ENCODE results near the gene TIMM17B.
"Not testable (repeated sequence)": the region's sequence is repeated elsewhere in the genome, so short reads cannot be mapped to it uniquely, and the experiment has no call there.

The TIMM17B gene

GRCh38 chrX:48894891-48895290, 2.7 kb downstream of the TIMM17B start:
- DNase-seq (ENCODE audit: low read depth in 2 of 2), result no peak

GRCh38 chrX:48893556-48894348, 3.8 kb downstream of the TIMM17B start:
- DNase-seq (ENCODE audit: low read depth in 2 of 2), result no peak

- DNase-seq (ENCODE audit: low read depth in 2 of 2), result no peak
Observed at GRCh38 chrX:48892896-48893295, 4.7 kb downstream of the TIMM17B start.

- DNase-seq (ENCODE audit: low read depth in 2 of 2), result peak; percentile 44 to 54
Observed at GRCh38 chrX:48891402-48892288, 5.9 kb downstream of the TIMM17B start.

- DNase-seq (ENCODE audit: low read depth in 2 of 2), result no peak
Observed at GRCh38 chrX:48890934-48891401, 6.6 kb downstream of the TIMM17B start.

- no peak for DNase-seq (ENCODE audit: low read depth in 2 of 2)
Observed at GRCh38 chrX:48890296-48890925, 7.2 kb downstream of the TIMM17B start.

GRCh38 chrX:48886586-48886985, 11.0 kb downstream of the TIMM17B start:
- DNase-seq (ENCODE audit: low read depth in 2 of 2), result not testable (repeated sequence)

GRCh38 chrX:48883729-48884128, 13.8 kb downstream of the TIMM17B start:
- no peak for DNase-seq (ENCODE audit: low read depth in 2 of 2)

GRCh38 chrX:48876944-48877343, 20.6 kb downstream of the TIMM17B start:
- DNase-seq (ENCODE audit: low read depth in 2 of 2), result not testable (repeated sequence)

GRCh38 chrX:48872017-48872416, 25.6 kb downstream of the TIMM17B start:
- DNase-seq (ENCODE audit: low read depth in 2 of 2), result not testable (repeated sequence)

- DNase-seq (ENCODE audit: low read depth in 2 of 2), result no peak
Observed at GRCh38 chrX:48864210-48864609, 33.4 kb downstream of the TIMM17B start.

- no peak for DNase-seq (ENCODE audit: low read depth in 2 of 2)
Observed at GRCh38 chrX:48854898-48855297, 42.7 kb downstream of the TIMM17B start.

- DNase-seq (ENCODE audit: low read depth in 2 of 2), result not testable (repeated sequence)
Observed at GRCh38 chrX:48854121-48854804, 43.3 kb downstream of the TIMM17B start.

GRCh38 chrX:48853494-48853893, 44.1 kb downstream of the TIMM17B start:
- DNase-seq (ENCODE audit: low read depth in 2 of 2), result not testable (repeated sequence)

- no peak for DNase-seq (ENCODE audit: low read depth in 2 of 2)
Observed at GRCh38 chrX:48852857-48853256, 44.7 kb downstream of the TIMM17B start.

GRCh38 chrX:48848847-48849246, 48.7 kb downstream of the TIMM17B start:
- DNase-seq (ENCODE audit: low read depth in 2 of 2), result no peak

Measured in activated CD4-positive, alpha-beta T cell treated with anti-CD3 and anti-CD28 coated beads for 24 hours (primary cell).